Measurements from ENCODE around the gene CHSY3.

DNA sequence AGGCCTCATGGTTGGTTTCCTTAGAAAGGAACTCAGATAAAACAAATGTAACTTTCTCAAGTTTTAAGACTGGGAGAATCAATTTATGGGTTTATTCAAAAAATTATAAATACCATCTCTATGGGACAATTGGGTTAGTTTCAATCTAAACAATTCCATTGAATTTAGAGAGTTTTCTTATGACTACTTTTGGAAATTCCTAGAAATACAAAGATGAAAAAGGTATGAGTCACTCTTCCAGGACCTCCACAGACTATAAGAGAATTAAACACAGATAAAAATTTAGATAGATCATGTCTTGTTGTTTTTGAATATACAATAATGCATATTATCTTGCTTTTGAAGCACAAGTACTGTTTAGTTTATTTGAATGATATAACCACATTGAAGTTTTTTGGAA lies 188.7 kb downstream of the CHSY3 start:
- TF ChIP-seq, protein P1, sequence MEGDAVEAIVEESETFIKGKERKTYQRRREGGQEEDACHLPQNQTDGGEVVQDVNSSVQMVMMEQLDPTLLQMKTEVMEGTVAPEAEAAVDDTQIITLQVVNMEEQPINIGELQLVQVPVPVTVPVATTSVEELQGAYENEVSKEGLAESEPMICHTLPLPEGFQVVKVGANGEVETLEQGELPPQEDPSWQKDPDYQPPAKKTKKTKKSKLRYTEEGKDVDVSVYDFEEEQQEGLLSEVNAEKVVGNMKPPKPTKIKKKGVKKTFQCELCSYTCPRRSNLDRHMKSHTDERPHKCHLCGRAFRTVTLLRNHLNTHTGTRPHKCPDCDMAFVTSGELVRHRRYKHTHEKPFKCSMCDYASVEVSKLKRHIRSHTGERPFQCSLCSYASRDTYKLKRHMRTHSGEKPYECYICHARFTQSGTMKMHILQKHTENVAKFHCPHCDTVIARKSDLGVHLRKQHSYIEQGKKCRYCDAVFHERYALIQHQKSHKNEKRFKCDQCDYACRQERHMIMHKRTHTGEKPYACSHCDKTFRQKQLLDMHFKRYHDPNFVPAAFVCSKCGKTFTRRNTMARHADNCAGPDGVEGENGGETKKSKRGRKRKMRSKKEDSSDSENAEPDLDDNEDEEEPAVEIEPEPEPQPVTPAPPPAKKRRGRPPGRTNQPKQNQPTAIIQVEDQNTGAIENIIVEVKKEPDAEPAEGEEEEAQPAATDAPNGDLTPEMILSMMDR (IDR thresholded peaks at IDR 0.05) = no peak
- no peak for TF ChIP-seq ZFX (IDR thresholded peaks at IDR 0.05; ENCODE audit: borderline replicate concordance)

All from 22Rv1 (cell line).